NCI-H510A (cell line): ENCODE measurements around the gene MS4A6E.
"Not testable (repeated sequence)": the region's sequence is repeated elsewhere in the genome, so short reads cannot be mapped to it uniquely, and the experiment has no call there.

Experiments used
- DNase-seq: peaks from one replicate; lab custom pipeline; 2025; lab: John Stamatoyannopoulos, UW

The MS4A6E gene

GRCh38 chr11:60326955-60327354, at the start of gene MS4A6E:
Gene MS4A6E, plus strand, starts transcription at chr11:60327255. Its CDS starts 7,641 bp downstream, at chr11:60334896.
- no peak for DNase-seq

GRCh38 chr11:60280412-60280811, 46.6 kb upstream of the MS4A6E start, which contains the start of gene MS4A4A:
Gene MS4A4A, plus strand, starts transcription at chr11:60280666. Its CDS starts 10 bp downstream, at chr11:60280676.
- no peak for DNase-seq

- no peak for DNase-seq
Measured at GRCh38 chr11:60281485-60281884, 45.6 kb upstream of the MS4A6E start.

GRCh38 chr11:60282286-60282685, 44.8 kb upstream of the MS4A6E start:
- DNase-seq = no peak

- not testable (repeated sequence) for DNase-seq
Measured at GRCh38 chr11:60285411-60286126, 41.5 kb upstream of the MS4A6E start.

- no peak for DNase-seq
Measured at GRCh38 chr11:60288531-60288930, 38.5 kb upstream of the MS4A6E start.

- DNase-seq = no peak
Measured at GRCh38 chr11:60292145-60292544, 34.9 kb upstream of the MS4A6E start.

GRCh38 chr11:60301178-60301577, 25.9 kb upstream of the MS4A6E start:
- no peak for DNase-seq

GRCh38 chr11:60301884-60302283, 25.2 kb upstream of the MS4A6E start:
- not testable (repeated sequence) for DNase-seq

- no peak for DNase-seq
Measured at GRCh38 chr11:60303661-60304060, 23.4 kb upstream of the MS4A6E start.

GRCh38 chr11:60305906-60306619, 21.0 kb upstream of the MS4A6E start:
- no peak for DNase-seq

GRCh38 chr11:60307507-60308195, 19.4 kb upstream of the MS4A6E start:
- no peak for DNase-seq

- DNase-seq = no peak
Measured at GRCh38 chr11:60310407-60310998, 16.6 kb upstream of the MS4A6E start.

GRCh38 chr11:60314635-60315321, 12.3 kb upstream of the MS4A6E start:
- no peak for DNase-seq

GRCh38 chr11:60315871-60316270, 11.2 kb upstream of the MS4A6E start:
- DNase-seq = no peak

GRCh38 chr11:60316317-60316716, 10.7 kb upstream of the MS4A6E start:
- no peak for DNase-seq

- DNase-seq = no peak
Measured at GRCh38 chr11:60318726-60319125, 8.3 kb upstream of the MS4A6E start.

GRCh38 chr11:60321051-60321450, 6.0 kb upstream of the MS4A6E start:
- no peak for DNase-seq

- no peak for DNase-seq
Measured at GRCh38 chr11:60328460-60328859, 1.4 kb downstream of the MS4A6E start.

GRCh38 chr11:60332846-60333245, 5.8 kb downstream of the MS4A6E start:
- no peak for DNase-seq

GRCh38 chr11:60334005-60334620, 7.1 kb downstream of the MS4A6E start:
- DNase-seq = no peak
